K562 (cell line): ENCODE results near the gene GLIPR2. TPM values are rescaled to one million over a fixed set of nuclear protein-coding genes. Genes with fewer than 3 reads are reported as not detected.

Experiments
- ATAC-seq: fragments of 200-7000 bp; cut with Tn5 transposase; 3 replicates; pipeline ENCODE4 v1.9.1; 2020; ENCODE audit warnings: moderate library complexity
- BruUV-seq: library from RNA; stranded (reverse); fragments of 400-500 nt; replicated peaks from 2 replicates; lab custom pipeline; 2021; lab: Mats Ljungman, UMichigan
- CTCF ChIA-PET: fragments of 300-600 bp; formaldehyde crosslinking; extraction: SDS; loops from one replicate; lab custom pipeline; 2021; ENCODE audit warnings: low intra/inter-chr PET ratio; lab: Yijun Ruan, JAX
- POLR2A ChIA-PET: fragments of 300-600, 350-650 bp; sonication (Branson Sonifier 250); formaldehyde crosslinking; extraction: SDS; loops from one replicate; lab custom pipeline; 2021; ENCODE audit warnings: antibody characterized with exemption, inconsistent platforms; lab: Yijun Ruan, JAX
- DNase-seq, 4 experiments: peaks; one replicate each; pipeline versions ENCODE4 v3.0.0 to v3.0.0-alpha.2; 2011 to 2018; ENCODE audit warnings: low spot score in 3 of 4, mixed read lengths in 3 of 4; ENCODE audit errors: extremely low read depth in 1 of 4
- FAIRE-seq: peaks from 2 replicates; lab custom pipeline; 2011; peaks lifted over from hg19 to GRCh38; lab: Jason Lieb, UNC
- H2AFZ ChIP-seq: 2 replicates; pipeline ENCODE4 v1.6.0; 2011; ENCODE audit warnings: low read depth, low read length, control low read depth, inconsistent platforms
- H3K27ac ChIP-seq: fragments of 200-600 bp; 3 replicates; pipeline ENCODE4 v1.8.0; 2011; ENCODE audit warnings: low read depth, mild to moderate bottlenecking, control low read depth, inconsistent platforms, low read length, moderate library complexity, mixed read lengths; ENCODE audit errors: extremely low read depth
- H3K27me3 ChIP-seq, 2 experiments: fragments of 300-600 bp in 1 of 2; 2 replicates in 1 of 2; 3 replicates in 1 of 2; pipeline versions ENCODE4 v1.6.0 to v1.8.0; 2011; ENCODE audit warnings: inconsistent platforms in 2 of 2, low read length in 2 of 2, mild to moderate bottlenecking in 1 of 2, mixed read lengths in 1 of 2, moderate library complexity in 1 of 2; ENCODE audit not compliant: control insufficient read depth in 2 of 2, insufficient read depth in 2 of 2
- H3K36me3 ChIP-seq: fragments of 300-600 bp; 3 replicates; pipeline ENCODE4 v1.8.0; 2011; ENCODE audit warnings: mild to moderate bottlenecking, low read length, inconsistent platforms; ENCODE audit not compliant: control insufficient read depth, insufficient read depth
- H3K4me1 ChIP-seq, 2 experiments: fragments of 200-600 bp in 1 of 2; replicated peaks in 1 of 2; 2 replicates in 1 of 2; 3 replicates in 1 of 2; pipeline versions ENCODE4 v1.5.1 to v1.8.0; 2011; ENCODE audit warnings: inconsistent platforms in 2 of 2, low read length in 2 of 2, mild to moderate bottlenecking in 1 of 2, mixed read lengths in 1 of 2, moderate library complexity in 1 of 2; ENCODE audit not compliant: control insufficient read depth in 2 of 2, insufficient read depth in 2 of 2
- H3K4me2 ChIP-seq: 2 replicates; pipeline ENCODE4 v1.6.1; 2011; ENCODE audit warnings: low read length, control low read depth, inconsistent platforms, mixed read lengths; ENCODE audit not compliant: insufficient read depth
- H3K4me3 ChIP-seq: fragments of 200-600 bp; sonication (generic), shearing (Covaris generic); 2 replicates; pipeline ENCODE4 v1.5.1; 2016; ENCODE audit warnings: control low read depth, inconsistent platforms
- H3K79me2 ChIP-seq: fragments of 200-600 bp; 3 replicates; pipeline ENCODE4 v1.8.0; 2011; ENCODE audit warnings: low read length, inconsistent platforms; ENCODE audit not compliant: control insufficient read depth, insufficient read depth
- H3K9ac ChIP-seq, 2 experiments: 2 replicates each; pipeline versions ENCODE4 v1.6.0 to v1.6.1; 2011; ENCODE audit warnings: low read depth in 2 of 2, low read length in 2 of 2, control low read depth in 1 of 2, inconsistent platforms in 1 of 2, mild to moderate bottlenecking in 1 of 2, mixed read lengths in 1 of 2; ENCODE audit not compliant: insufficient read depth in 1 of 2
- H3K9me1 ChIP-seq: one replicate; pipeline ENCODE4 v1.6.0; 2011; ENCODE audit warnings: inconsistent platforms, mild to moderate bottlenecking, low read length, moderate library complexity; ENCODE audit not compliant: control insufficient read depth, insufficient read depth
- H3K9me3 ChIP-seq: replicated peaks from 2 replicates; pipeline ENCODE4 v1.5.1; 2011; ENCODE audit warnings: low read depth, low read length, inconsistent platforms; ENCODE audit not compliant: control insufficient read depth, insufficient read depth
- H4K20me1 ChIP-seq: replicated peaks from 2 replicates; pipeline ENCODE4 v1.6.1; 2011; ENCODE audit warnings: low read length, inconsistent platforms, mixed read lengths; ENCODE audit not compliant: control insufficient read depth, insufficient read depth
- BRD4 ChIP-seq: fragments of 200-600 bp; sonication (generic); IDR thresholded peaks from 2 replicates; pipeline ENCODE4 v1.6.1; 2017; ENCODE audit warnings: inconsistent platforms
- JUND ChIP-seq, 2 experiments: IDR thresholded peaks; 2 replicates in 1 of 2; 3 replicates in 1 of 2; pipeline ENCODE4 v1.6.1; 2011; ENCODE audit warnings: borderline replicate concordance in 2 of 2, low read depth in 2 of 2, low read length in 2 of 2, improper control_type of control experiment in 1 of 2, missing biosample characterization in 1 of 2, missing genetic modification characterization in 1 of 2, missing genetic modification reagents in 1 of 2
- ZNF121 ChIP-seq: sonication (generic); formaldehyde crosslinking; conservative IDR thresholded peaks from 2 replicates; pipeline ENCODE4 v1.8.0; 2022; ENCODE audit warnings: missing genetic modification reagents
- ZNF316 ChIP-seq: fragments of 450-650 bp; IDR thresholded peaks from 2 replicates; pipeline ENCODE4 v1.6.1; 2016
- ZNF507 ChIP-seq: conservative IDR thresholded peaks from 2 replicates; pipeline ENCODE4 v1.6.1; 2017; ENCODE audit warnings: missing genetic modification characterization, missing compliant biosample characterization
- WGBS: fragments of 100-300 bp; shearing (Covaris generic); methylation state at CpG from one replicate; pipeline ENCODE4 v1.1.6; 2016; ENCODE audit warnings: low coverage, mixed read lengths; ENCODE audit not compliant: insufficient coverage; ENCODE audit errors: missing lambda C conversion rate; 5-methylcytosine and 5-hydroxymethylcytosine counted together
- in situ Hi-C: fragments of 300-500 bp; cut with MboI; formaldehyde crosslinking; loops from 4 replicates; pipeline ENCODE4 v1.15.0; 2018; ENCODE audit warnings: inconsistent platforms, mixed read lengths
- intact Hi-C: fragments of 100-400 bp; cut with micrococcal nuclease; formaldehyde crosslinking; loops from 2 replicates; pipeline ENCODE4 v1.14.2; 2022
- polyA plus RNA-seq, 8 experiments: library from polyadenylated mRNA; depleted of rRNA in 4 of 8; stranded (reverse) in 5 of 8; unstranded in 3 of 8; fragments of >200 nt; fragmentation: Nextera tagmentation in 2 of 8; fragmentation: Illumina TruSeq in 1 of 8; extraction: Ambion mirVana in 2 of 8; extraction: Trizol in 1 of 8; gene quantifications; 2 replicates each; pipeline versions ENCODE4 v1.2.1 to v1.2.3, GENCODE V29; 2011 to 2014; ENCODE audit warnings: inconsistent platforms in 1 of 8, missing spikeins in 1 of 8
- total RNA-seq, 7 experiments: library from RNA; depleted of rRNA in 6 of 7; stranded (reverse); fragments of >200 nt in 6 of 7; fragmentation: Illumina TruSeq in 2 of 7; extraction: Trizol in 2 of 7; gene quantifications; 2 replicates each; pipeline versions ENCODE4 v1.2.1 to v1.2.3, GENCODE V29; 2011 to 2021; ENCODE audit warnings: low replicate concordance in 1 of 7
- TF ChIP-seq, protein P1 (sequence below): fragments of 200-400 bp; formaldehyde crosslinking; IDR thresholded peaks from 2 replicates; pipeline ENCODE4 v1.6.1; 2017; ENCODE audit warnings: mild to moderate bottlenecking, low read depth, low read length, moderate library complexity
- TF ChIP-seq, protein P2 (sequence below), 2 experiments: fragments of 450-650 bp; conservative IDR thresholded peaks; 2 replicates each; pipeline ENCODE4 v1.6.1; 2017; ENCODE audit warnings: mild to moderate bottlenecking in 2 of 2, moderate library complexity in 2 of 2
- TF ChIP-seq, protein P3 (sequence below): fragments of 250-450 bp; sonication (Bioruptor Pico); IDR thresholded peaks from 2 replicates; pipeline ENCODE4 v1.5.0; 2021
- TF ChIP-seq, protein P4 (sequence below): fragments of 250-450 bp; sonication (Bioruptor Pico); IDR thresholded peaks from 2 replicates; pipeline ENCODE4 v1.4.0; 2020; ENCODE audit warnings: mild to moderate bottlenecking, moderate library complexity

GLIPR2 gene
- total and polyA plus RNA-seq, 9 of the 15 experiments (the other 6 are each of a cell fraction or from before 2014, with no cell fraction given), result 1.4 to 8.8 (median 2.9) TPM

- intact Hi-C loops, result no loop called here
- Histone ChIP-seq H3K4me1 (no peaks in the 10 kb centered on the region; a peak in 1 of 5 replicates), H3K79me2 (no peaks in the 10 kb centered on the region), H3K9me3 (no peaks in the 10 kb centered on the region), H3K4me3 (no peak overlapping the region), H3K27me3 (peaks cover 0 to 8% of the 10 kb centered on the region in 2 experiments; a peak in 3 of 5 replicates), H2AFZ (no peak overlapping the region), H3K36me3 (no peaks in the 10 kb centered on the region), H3K4me2 (no peak overlapping the region), H3K27ac (no peak overlapping the region), H4K20me1 (no peaks in the 10 kb centered on the region), H3K9me1 (no peaks in the 10 kb centered on the region), H3K9ac (no peak overlapping the region)
- no peak for TF ChIP-seq JUND (IDR thresholded peaks at IDR 0.05; ENCODE audit: borderline replicate concordance, low read depth, low read length)
- no peak for TF ChIP-seq JUND (tag; IDR thresholded peaks at IDR 0.05; ENCODE audit: borderline replicate concordance, low read depth, low read length)
- TF ChIP-seq ZNF121 (CRISPR knock-in tag), result no peak
- TF ChIP-seq, protein P1, sequence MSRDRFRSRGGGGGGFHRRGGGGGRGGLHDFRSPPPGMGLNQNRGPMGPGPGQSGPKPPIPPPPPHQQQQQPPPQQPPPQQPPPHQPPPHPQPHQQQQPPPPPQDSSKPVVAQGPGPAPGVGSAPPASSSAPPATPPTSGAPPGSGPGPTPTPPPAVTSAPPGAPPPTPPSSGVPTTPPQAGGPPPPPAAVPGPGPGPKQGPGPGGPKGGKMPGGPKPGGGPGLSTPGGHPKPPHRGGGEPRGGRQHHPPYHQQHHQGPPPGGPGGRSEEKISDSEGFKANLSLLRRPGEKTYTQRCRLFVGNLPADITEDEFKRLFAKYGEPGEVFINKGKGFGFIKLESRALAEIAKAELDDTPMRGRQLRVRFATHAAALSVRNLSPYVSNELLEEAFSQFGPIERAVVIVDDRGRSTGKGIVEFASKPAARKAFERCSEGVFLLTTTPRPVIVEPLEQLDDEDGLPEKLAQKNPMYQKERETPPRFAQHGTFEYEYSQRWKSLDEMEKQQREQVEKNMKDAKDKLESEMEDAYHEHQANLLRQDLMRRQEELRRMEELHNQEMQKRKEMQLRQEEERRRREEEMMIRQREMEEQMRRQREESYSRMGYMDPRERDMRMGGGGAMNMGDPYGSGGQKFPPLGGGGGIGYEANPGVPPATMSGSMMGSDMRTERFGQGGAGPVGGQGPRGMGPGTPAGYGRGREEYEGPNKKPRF, result no peak
- TF ChIP-seq, protein P2, sequence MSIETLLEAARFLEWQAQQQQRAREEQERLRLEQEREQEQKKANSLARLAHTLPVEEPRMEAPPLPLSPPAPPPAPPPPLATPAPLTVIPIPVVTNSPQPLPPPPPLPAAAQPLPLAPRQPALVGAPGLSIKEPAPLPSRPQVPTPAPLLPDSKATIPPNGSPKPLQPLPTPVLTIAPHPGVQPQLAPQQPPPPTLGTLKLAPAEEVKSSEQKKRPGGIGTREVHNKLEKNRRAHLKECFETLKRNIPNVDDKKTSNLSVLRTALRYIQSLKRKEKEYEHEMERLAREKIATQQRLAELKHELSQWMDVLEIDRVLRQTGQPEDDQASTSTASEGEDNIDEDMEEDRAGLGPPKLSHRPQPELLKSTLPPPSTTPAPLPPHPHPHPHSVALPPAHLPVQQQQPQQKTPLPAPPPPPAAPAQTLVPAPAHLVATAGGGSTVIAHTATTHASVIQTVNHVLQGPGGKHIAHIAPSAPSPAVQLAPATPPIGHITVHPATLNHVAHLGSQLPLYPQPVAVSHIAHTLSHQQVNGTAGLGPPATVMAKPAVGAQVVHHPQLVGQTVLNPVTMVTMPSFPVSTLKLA (conservative IDR thresholded peaks at IDR 0.05), result no peak
- TF ChIP-seq ZNF507, result no peak
- TF ChIP-seq, protein P3, sequence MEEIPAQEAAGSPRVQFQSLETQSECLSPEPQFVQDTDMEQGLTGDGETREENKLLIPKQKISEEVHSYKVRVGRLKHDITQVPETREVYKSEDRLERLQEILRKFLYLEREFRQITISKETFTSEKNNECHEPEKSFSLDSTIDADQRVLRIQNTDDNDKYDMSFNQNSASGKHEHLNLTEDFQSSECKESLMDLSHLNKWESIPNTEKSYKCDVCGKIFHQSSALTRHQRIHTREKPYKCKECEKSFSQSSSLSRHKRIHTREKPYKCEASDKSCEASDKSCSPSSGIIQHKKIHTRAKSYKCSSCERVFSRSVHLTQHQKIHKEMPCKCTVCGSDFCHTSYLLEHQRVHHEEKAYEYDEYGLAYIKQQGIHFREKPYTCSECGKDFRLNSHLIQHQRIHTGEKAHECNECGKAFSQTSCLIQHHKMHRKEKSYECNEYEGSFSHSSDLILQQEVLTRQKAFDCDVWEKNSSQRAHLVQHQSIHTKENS (CRISPR knock-in tag), result no peak
- TF ChIP-seq ZNF316, result no peak
- TF ChIP-seq, protein P4, sequence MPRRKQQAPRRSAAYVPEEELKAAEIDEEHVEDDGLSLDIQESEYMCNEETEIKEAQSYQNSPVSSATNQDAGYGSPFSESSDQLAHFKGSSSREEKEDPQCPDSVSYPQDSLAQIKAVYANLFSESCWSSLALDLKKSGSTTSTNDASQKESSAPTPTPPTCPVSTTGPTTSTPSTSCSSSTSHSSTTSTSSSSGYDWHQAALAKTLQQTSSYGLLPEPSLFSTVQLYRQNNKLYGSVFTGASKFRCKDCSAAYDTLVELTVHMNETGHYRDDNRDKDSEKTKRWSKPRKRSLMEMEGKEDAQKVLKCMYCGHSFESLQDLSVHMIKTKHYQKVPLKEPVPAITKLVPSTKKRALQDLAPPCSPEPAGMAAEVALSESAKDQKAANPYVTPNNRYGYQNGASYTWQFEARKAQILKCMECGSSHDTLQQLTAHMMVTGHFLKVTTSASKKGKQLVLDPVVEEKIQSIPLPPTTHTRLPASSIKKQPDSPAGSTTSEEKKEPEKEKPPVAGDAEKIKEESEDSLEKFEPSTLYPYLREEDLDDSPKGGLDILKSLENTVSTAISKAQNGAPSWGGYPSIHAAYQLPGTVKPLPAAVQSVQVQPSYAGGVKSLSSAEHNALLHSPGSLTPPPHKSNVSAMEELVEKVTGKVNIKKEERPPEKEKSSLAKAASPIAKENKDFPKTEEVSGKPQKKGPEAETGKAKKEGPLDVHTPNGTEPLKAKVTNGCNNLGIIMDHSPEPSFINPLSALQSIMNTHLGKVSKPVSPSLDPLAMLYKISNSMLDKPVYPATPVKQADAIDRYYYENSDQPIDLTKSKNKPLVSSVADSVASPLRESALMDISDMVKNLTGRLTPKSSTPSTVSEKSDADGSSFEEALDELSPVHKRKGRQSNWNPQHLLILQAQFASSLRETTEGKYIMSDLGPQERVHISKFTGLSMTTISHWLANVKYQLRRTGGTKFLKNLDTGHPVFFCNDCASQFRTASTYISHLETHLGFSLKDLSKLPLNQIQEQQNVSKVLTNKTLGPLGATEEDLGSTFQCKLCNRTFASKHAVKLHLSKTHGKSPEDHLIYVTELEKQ (CRISPR knock-in tag), result no peak
- TF ChIP-seq BRD4, result no peak
- ATAC-seq (no peak), DNase-seq (no peak), FAIRE-seq (no peak)
- no TSS peak for BruUV-seq
- POLR2A ChIA-PET, result no interaction called here
- in situ Hi-C loops, result no loop called here
- 23% methylated on average over 7 of the region's 7 CpGs for WGBS
- CTCF ChIA-PET, result no interaction called here
These were observed 17.1 kb upstream of the GLIPR2 start for GRCh38 chr9:36119476-36119875.
